Neutrophil (primary cell): ENCODE measurements around the gene GARNL3.

ENCODE experiments used
- H3K27ac ChIP-seq: fragments of 200-600 bp; sonication (generic); 2 replicates; pipeline ENCODE4 v1.5.1; 2016; ENCODE audit warnings: mild to moderate bottlenecking, moderate library complexity
- H3K27me3 ChIP-seq: fragments of 200-600 bp; sonication (generic); 2 replicates; pipeline ENCODE4 v1.6.0; 2016; ENCODE audit warnings: mild to moderate bottlenecking
- H3K36me3 ChIP-seq: fragments of 200-600 bp; sonication (generic); 2 replicates; pipeline ENCODE4 v1.5.1; 2017
- H3K4me1 ChIP-seq, 2 experiments: fragments of 200-600 bp in 1 of 2; sonication (generic) in 1 of 2; 1 replicate in 1 of 2; 2 replicates in 1 of 2; pipeline versions ENCODE4 v1.5.1 to v1.6.1; 2013 to 2016; ENCODE audit warnings: low read depth in 1 of 2, low read length in 1 of 2, mild to moderate bottlenecking in 1 of 2, moderate library complexity in 1 of 2; ENCODE audit not compliant: control insufficient read depth in 1 of 2, insufficient read depth in 1 of 2
- H3K4me3 ChIP-seq, 2 experiments: fragments of 200-600 bp in 1 of 2; sonication (generic) in 1 of 2; 1 replicate in 1 of 2; 2 replicates in 1 of 2; pipeline ENCODE4 v1.5.1; 2013 to 2016; ENCODE audit warnings: low read depth in 1 of 2, low read length in 1 of 2, mild to moderate bottlenecking in 1 of 2, moderate library complexity in 1 of 2
- H3K9me3 ChIP-seq: fragments of 200-600 bp; sonication (generic); 2 replicates; pipeline ENCODE4 v1.5.1; 2016
- CTCF ChIP-seq: fragments of 200-600 bp; sonication (generic); IDR thresholded peaks from 2 replicates; pipeline ENCODE4 v1.5.1; 2016; ENCODE audit warnings: antibody characterized with exemption

GARNL3 gene

GRCh38 chr9:127293767-127294166, 29.2 kb downstream of the GARNL3 start:
- Histone ChIP-seq H3K4me3 (no peak overlapping the region), H3K9me3 (no peaks in the 10 kb centered on the region), H3K4me1 (no peaks in the 10 kb centered on the region), H3K36me3 (no peaks in the 10 kb centered on the region), H3K27ac (no peak overlapping the region), H3K27me3 (no peaks in the 10 kb centered on the region)
- TF ChIP-seq CTCF, result no peak

- no peaks in the 10 kb centered on the region for H3K36me3 ChIP-seq
These were observed 30.4 kb downstream of the GARNL3 start for GRCh38 chr9:127295005-127295404.

GRCh38 chr9:127300886-127301447, 36.4 kb downstream of the GARNL3 start:
- Histone ChIP-seq H3K27ac (no peak overlapping the region), H3K36me3 (no peaks in the 10 kb centered on the region), H3K9me3 (no peaks in the 10 kb centered on the region), H3K4me3 (no peak overlapping the region), H3K4me1 (no peaks in the 10 kb centered on the region), H3K27me3 (no peaks in the 10 kb centered on the region)
- no peak for TF ChIP-seq CTCF

More at GRCh38 chr9:127295005-127295404, 30.4 kb downstream of the GARNL3 start:
- Histone ChIP-seq H3K27ac (no peak overlapping the region), H3K4me3 (no peak overlapping the region), H3K27me3 (no peaks in the 10 kb centered on the region), H3K9me3 (no peaks in the 10 kb centered on the region), H3K4me1 (no peaks in the 10 kb centered on the region)
- TF ChIP-seq CTCF, result no peak

GRCh38 chr9:127303830-127304229, 39.3 kb downstream of the GARNL3 start:
- no peaks in the 10 kb centered on the region for H3K27me3 ChIP-seq

GRCh38 chr9:127305206-127305837, 40.7 kb downstream of the GARNL3 start:
- H3K4me3 ChIP-seq, result no peak overlapping the region
- no peak for TF ChIP-seq CTCF
- H3K27ac ChIP-seq, result no peak overlapping the region
- no peaks in the 10 kb centered on the region for H3K9me3 ChIP-seq
- H3K36me3 ChIP-seq, result no peaks in the 10 kb centered on the region
- H3K27me3 ChIP-seq, result no peaks in the 10 kb centered on the region
- H3K4me1 ChIP-seq, result no peaks in the 10 kb centered on the region

More at GRCh38 chr9:127303830-127304229, 39.3 kb downstream of the GARNL3 start:
- H3K36me3 ChIP-seq, result no peaks in the 10 kb centered on the region
- H3K4me1 ChIP-seq, result no peaks in the 10 kb centered on the region
- no peak overlapping the region for H3K4me3 ChIP-seq
- no peak for TF ChIP-seq CTCF
- H3K9me3 ChIP-seq, result no peaks in the 10 kb centered on the region
- H3K27ac ChIP-seq, result no peak overlapping the region
